AG09309 (cell line): ENCODE results near the gene KRT4.

Experiments
- DNase-seq: peaks from one replicate; pipeline ENCODE4 v3.0.0-alpha.2; 2010; ENCODE audit warnings: low read depth
- H3K4me3 ChIP-seq: 2 replicates; pipeline ENCODE4 v1.5.1; 2011; ENCODE audit warnings: mild to moderate bottlenecking, low read depth, low read length, moderate library complexity; ENCODE audit not compliant: control insufficient read depth
- TF ChIP-seq, protein P1 (sequence below): IDR thresholded peaks from 2 replicates; pipeline ENCODE4 v1.5.1; 2011; ENCODE audit warnings: mild to moderate bottlenecking, low read depth, low read length, inconsistent platforms; ENCODE audit not compliant: insufficient read depth, control insufficient read depth; ENCODE audit errors: missing control alignments

Gene KRT4

DNA sequence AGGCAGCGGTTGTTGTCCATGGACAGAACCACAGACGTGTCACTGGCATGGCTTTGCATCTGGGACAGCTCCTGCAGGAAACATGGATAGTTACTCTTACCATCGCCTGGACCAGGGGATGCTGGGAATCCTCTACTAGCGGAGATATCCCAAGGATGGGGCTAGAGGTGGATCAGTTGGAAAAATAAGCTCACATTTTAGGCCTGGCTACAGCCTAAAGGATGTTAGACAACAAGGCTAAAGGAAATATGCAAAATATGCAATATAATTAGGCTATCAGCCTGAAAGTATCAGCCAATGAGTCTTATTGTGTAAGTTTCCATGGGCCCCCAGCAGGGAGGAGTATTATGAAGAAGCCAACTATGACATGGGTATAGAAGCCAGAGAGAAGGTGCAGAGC lies 41.7 kb downstream of the KRT4 start:
- TF ChIP-seq, protein P1, sequence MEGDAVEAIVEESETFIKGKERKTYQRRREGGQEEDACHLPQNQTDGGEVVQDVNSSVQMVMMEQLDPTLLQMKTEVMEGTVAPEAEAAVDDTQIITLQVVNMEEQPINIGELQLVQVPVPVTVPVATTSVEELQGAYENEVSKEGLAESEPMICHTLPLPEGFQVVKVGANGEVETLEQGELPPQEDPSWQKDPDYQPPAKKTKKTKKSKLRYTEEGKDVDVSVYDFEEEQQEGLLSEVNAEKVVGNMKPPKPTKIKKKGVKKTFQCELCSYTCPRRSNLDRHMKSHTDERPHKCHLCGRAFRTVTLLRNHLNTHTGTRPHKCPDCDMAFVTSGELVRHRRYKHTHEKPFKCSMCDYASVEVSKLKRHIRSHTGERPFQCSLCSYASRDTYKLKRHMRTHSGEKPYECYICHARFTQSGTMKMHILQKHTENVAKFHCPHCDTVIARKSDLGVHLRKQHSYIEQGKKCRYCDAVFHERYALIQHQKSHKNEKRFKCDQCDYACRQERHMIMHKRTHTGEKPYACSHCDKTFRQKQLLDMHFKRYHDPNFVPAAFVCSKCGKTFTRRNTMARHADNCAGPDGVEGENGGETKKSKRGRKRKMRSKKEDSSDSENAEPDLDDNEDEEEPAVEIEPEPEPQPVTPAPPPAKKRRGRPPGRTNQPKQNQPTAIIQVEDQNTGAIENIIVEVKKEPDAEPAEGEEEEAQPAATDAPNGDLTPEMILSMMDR: no peak
- H3K4me3 ChIP-seq: no peak overlapping the region
- DNase-seq: no peak

DNA sequence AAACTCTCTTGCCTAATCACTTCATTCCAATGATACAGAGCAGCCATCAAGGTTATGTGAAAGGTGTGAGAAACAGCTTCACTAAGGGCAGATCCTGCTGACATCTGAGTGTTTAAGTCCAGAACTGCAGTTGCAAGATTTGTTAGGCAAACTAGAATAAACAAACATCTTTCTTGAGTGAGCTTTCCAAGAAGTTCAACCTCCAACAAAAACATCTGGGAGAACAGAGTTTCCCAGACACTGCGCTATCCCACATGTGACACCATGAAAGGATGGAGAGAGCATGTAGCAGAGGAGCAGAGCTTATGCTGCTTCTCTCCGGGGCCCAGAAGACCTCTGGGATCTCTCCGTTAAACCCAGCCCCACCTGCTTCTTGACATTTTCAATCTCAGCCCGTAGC lies 42.4 kb downstream of the KRT4 start:
- DNase-seq: no peak
- H3K4me3 ChIP-seq: no peak overlapping the region
- TF ChIP-seq, protein P1: no peak

DNA sequence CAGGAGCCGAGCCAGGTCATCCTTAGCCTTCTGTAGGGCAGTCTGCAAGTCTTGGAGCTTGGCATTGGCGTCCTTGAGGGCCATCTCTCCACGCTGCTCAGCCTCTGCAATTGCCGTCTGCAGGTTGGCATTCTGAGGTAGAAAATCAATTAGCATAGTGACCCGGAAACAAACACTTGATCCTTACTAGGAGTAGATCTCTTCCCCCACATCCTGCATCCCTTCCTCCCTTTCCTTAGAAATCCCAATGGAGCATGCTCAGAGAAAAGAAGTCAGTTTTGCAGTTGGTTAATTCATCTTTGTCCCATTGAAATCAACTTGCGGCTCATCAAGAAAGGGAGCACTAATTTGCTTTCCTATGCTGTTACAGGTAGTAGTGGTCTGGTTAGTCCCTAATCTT lies 42.8 kb downstream of the KRT4 start:
- TF ChIP-seq, protein P1: no peak
- H3K4me3 ChIP-seq: no peak overlapping the region
- no peak for DNase-seq

DNA sequence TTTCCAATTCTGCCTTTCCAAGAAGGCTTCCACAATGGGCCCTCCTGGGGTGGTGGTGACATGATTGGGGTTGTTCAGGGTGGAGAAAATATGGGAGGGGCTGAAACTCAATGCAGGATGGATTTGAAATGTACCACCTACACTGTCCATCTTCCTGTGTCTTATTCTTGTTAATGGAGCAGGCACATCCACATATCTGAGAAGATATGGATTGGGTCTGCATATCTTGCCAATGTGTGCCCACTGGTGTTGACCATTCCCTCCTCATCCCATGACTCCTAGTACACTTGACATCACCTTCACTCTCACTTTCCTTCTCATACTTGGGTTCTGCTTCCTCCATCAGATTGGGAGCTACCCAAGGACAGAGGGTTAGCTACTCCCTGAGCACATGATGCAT lies 44.0 kb downstream of the KRT4 start:
- no peak for DNase-seq
- no peak overlapping the region for H3K4me3 ChIP-seq
- TF ChIP-seq, protein P1: no peak

DNA sequence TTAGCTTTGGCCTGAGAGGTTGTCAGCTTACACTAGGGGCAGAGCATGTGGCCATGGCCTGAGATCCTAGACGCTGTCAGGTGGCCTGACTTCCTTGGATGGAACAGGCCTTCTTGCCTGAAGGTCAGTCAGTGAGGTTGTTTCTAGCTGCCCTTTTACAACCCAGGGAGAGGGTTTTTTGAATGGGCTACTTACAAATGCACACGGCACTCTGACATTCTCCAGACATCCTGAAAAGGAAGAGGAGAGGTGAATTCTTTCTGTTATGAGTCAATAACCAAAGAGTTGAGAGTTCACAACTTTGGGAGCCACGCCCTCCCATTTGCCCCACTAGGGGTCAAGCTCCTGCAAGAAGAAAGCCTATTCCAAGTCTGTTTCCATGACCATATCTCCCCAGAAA lies 44.6 kb downstream of the KRT4 start:
- no peak for DNase-seq
- no peak overlapping the region for H3K4me3 ChIP-seq

DNA sequence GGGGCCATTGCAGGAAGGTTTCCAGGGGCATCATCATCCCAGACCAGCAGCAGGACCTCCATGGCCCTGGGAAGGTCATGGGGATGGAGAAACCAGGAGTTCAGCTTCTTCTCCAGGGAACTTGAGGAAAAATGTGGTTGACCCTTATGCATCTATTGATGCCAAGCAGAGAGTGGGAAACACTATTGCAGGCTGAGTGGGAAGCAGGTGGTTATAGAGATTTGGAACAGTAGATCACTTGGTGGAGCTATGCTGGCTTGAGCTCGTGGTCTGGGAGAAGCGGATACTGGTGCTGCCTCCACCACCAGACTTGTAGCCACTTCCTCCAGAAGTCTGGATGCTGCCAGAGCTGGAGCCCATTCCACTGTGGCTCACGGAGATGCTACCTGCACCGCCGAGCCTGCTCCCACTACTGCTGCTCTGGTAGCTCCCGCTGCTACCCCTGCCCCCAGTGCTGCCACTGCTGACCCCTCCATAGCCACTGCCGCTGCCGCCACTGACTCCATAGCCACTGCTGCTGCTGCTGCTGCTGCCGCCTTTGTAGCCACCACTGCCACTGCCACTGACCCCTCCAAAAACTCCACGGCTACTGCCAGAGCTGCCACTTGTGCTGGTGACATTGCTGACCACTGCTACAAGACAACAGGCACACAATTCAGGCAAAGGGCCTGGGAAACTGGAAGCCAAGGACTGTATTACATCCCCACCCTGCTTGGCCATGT lies 45.3 kb downstream of the KRT4 start:
- DNase-seq: no peak
- TF ChIP-seq, protein P1: no peak
- no peak overlapping the region for H3K4me3 ChIP-seq

More for the DNA sequence above, 44.6 kb downstream of the KRT4 start:
- TF ChIP-seq, protein P1: no peak
